Measurements from ENCODE around the gene STOM.

GRCh38 chr9:121298016-121298538 is 72.0 kb downstream of the STOM start:
- TF ChIP-seq CTCF (IDR thresholded peaks at IDR 0.05), result no peak
- no peak for TF ChIP-seq MXI1 (IDR thresholded peaks at IDR 0.05; ENCODE audit: low read depth, low read length)
